GM12801 (cell line): ENCODE data around the gene CARD8.

Source experiments
- TF ChIP-seq, protein P1 (sequence below): IDR thresholded peaks from one replicate; pipeline ENCODE4 v1.5.1; 2011; ENCODE audit warnings: control low read depth; ENCODE audit not compliant: insufficient read length; ENCODE audit errors: extremely low read depth

CARD8 gene

DNA sequence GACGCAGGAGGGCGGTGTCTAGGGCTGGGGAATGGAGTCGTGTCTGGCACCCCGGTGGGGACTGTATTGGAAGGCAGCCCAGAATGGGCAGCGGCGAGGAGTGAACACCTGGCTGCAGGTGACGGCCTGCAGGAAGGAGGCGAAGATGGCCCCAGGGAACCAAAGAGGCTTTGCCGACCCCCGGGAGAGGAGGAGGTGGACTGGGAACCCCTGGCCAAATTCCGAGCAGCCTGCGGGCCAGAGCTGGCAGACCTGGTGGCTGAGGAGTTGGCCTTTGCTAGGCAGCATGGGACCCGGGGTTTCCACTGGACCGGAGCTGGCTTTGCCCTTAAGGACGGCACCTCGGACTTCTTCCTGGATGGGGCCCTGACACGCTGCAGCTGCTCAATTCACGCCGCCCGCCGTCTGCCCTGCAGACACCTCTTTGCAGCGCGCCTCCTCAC lies 59.4 kb downstream of the CARD8 start:
- TF ChIP-seq, protein P1, sequence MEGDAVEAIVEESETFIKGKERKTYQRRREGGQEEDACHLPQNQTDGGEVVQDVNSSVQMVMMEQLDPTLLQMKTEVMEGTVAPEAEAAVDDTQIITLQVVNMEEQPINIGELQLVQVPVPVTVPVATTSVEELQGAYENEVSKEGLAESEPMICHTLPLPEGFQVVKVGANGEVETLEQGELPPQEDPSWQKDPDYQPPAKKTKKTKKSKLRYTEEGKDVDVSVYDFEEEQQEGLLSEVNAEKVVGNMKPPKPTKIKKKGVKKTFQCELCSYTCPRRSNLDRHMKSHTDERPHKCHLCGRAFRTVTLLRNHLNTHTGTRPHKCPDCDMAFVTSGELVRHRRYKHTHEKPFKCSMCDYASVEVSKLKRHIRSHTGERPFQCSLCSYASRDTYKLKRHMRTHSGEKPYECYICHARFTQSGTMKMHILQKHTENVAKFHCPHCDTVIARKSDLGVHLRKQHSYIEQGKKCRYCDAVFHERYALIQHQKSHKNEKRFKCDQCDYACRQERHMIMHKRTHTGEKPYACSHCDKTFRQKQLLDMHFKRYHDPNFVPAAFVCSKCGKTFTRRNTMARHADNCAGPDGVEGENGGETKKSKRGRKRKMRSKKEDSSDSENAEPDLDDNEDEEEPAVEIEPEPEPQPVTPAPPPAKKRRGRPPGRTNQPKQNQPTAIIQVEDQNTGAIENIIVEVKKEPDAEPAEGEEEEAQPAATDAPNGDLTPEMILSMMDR: no peak

DNA sequence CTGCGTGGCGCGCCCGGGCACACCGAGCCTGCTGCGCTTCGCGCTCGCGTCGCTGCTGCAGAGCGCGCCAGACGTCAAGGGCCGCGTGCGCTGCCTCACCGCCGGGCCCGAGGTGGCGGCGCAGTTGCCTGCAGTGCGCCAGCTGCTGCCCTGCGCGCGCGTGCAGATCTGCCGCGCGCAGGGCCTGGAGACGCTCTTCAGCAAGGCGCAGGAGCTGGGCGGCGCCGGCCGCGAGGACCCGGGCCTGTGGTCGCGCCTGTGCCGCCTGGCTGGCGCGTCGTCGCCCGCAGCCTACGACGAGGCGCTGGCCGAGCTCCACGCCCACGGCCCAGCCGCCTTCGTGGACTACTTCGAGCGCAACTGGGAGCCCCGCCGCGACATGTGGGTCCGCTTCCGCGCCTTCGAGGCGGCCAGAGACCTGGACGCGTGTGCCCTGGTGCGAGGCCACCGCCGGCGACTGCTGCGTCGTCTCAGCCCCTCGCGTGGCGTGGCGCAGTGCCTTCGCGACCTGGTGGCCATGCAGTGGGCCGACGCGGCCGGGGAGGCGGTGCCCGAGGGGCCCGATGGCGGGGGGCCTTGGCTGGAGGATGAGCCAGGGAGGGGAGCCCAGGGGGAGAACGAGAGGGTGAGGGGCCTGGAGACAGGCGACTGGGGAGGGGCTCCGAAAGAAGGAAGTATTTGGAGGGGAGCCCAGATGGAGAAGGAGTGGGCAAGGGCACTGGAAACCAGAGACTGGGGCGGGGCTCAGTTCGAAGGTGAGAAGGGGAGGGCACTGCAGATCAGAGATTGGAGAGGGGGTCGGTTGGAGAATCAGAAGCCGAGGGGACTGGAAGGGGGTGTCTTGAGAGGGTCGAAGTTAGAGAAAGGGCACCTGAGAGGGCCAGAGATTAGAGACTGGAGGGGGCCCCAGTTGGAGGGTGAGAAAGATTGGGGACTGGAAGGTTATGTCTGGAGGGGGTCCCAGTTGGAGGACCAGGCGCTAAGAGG lies 60.6 kb downstream of the CARD8 start:
- TF ChIP-seq, protein P1: no peak

DNA sequence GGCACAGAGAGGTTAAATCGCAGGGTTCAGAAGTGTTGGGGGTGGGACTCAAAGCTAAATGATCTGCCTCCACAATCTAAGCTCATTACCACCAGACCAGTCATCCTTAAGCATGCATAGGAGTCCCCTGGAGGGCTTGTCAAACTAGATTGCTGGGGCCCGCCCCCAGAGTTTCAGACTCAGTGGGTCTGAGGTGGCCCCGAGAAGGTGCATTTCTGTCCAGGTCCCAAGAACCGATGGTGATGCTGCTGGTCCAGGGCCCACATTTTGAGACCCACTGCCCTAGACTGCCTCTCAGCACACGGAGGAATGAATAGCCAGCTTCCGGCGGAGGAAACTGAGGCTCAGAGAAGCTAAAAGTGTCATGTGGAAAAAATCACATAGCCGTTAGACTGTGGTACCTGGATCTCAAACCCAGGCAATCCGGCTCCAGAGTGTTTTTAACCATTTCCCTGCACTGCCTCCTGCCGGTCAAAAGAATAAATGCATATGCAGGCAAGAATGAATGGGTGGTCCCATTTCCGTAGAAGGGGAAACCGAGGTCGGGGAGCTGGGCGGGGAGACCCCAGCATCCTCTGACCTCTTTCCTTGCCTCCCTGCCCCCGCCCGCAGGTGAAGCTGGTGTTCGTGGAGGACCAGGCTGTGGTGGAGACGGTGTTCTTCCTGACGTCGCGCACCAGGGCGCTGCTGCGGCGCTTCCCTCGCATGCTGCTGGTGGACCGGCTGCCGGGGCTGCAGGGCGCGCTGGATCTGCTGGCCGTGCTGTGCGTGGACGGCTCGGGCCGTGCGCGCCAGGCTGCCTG lies 61.5 kb downstream of the CARD8 start:
- TF ChIP-seq, protein P1: no peak

DNA sequence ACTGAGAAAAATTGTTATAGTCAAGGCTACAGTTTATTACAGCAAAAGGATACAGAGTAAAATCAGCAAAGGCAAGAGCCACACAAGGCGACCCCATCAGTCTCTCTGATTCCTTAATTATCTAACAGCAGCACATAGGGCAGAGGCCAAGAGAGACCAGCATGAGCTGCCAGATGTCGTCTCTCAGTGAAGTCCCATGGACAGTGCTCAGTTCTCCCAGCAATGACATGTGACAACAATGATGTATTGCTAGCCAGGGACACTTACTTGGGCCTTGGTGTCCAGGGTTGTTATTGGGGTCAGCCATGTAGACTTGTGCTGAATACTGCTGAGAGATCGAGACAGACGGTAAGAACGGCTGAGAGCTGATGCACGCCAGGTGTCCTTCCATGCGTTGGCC lies 63.0 kb downstream of the CARD8 start:
- TF ChIP-seq, protein P1: no peak

- TF ChIP-seq, protein P1: no peak
Observed at GRCh38 chr19:48190885-48191284, 64.8 kb downstream of the CARD8 start.

DNA sequence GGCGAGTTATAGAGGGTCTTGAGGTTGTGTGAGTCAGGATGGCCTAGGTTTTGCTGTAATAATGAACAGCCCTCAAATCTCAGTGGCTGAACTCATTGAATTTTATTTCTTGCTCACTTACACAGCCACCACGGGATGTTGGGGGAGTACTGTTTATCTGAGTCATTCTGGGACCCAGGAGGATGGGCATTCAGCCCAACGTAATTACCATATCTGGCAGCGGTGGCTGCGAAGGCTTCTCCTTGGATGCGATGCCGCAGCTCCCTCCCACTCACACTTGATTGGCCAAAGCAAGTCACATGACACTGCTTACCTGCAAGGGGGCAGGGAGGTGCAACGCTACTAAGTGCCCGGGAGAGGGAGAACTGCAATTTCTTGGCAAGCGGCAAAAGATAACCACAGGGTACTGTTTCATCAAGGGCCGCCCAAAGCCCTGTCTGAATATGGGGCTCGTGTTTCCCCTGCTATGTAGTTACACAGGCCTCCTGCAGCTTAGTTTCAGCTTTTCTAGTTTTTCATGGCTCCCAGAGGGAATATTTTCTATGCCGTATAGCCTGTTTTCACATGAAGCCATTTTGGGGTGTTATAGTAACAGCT lies 65.3 kb downstream of the CARD8 start:
- TF ChIP-seq, protein P1: no peak

DNA sequence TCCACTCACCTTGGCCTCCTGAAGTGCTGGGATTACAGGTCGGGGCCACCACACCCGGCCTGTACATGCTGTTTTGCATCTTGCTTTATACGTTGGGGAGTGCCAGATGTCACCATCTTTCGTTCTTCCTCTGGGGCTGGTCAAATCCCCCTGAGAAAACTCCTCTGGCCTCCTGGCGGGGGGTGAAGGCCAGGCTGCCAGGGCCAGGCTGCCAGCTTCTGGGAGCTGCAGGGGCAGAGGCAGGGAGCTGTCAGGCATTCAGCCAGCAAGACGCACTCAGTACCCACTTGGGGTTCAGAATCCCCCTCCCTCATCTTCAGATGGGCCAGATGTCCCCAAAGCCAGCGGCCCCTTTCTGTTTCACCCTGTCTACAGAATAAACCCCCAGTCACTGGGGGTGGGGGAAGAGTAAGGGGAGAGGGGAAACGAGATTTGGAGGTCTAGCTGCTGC lies 69.1 kb downstream of the CARD8 start:
- TF ChIP-seq, protein P1: no peak
